Lower leg skin (tissue), 3 donors: ENCODE measurements around the gene WDR91.

Experiments
- CTCF ChIP-seq, 3 donors: fragments of 450-650 bp; IDR thresholded peaks; one replicate each; pipeline ENCODE4 v1.5.1; 2016; ENCODE audit warnings: antibody characterized with exemption in 3 of 3, mild to moderate bottlenecking in 3 of 3, moderate library complexity in 2 of 3
- POLR2A ChIP-seq, 2 donors: fragments of 450-650 bp; IDR thresholded peaks; one replicate each; pipeline ENCODE4 v1.6.1; 2016 to 2017; ENCODE audit warnings: antibody characterized with exemption in 2 of 2, mild to moderate bottlenecking in 1 of 2, moderate library complexity in 1 of 2

GRCh38 chr7:135197906-135198655 lies 13.2 kb downstream of the WDR91 start:
- TF ChIP-seq CTCF (IDR thresholded peaks at IDR 0.05) (no peak), POLR2A (IDR thresholded peaks at IDR 0.05) (no peak)
